ENCODE measurements around the gene G6PC1. TPM values are rescaled to one million over a fixed set of nuclear protein-coding genes. Genes with fewer than 3 reads are reported as not detected.
"Not testable (repeated sequence)": the region's sequence is repeated elsewhere in the genome, so short reads cannot be mapped to it uniquely, and the experiment has no call there.

The G6PC1 gene
- total and polyA plus RNA-seq, 2 of the 13 experiments (the other 11 are each of a cell fraction or from before 2014, with no cell fraction given) = 1.7 to 37.9 TPM

DNA sequence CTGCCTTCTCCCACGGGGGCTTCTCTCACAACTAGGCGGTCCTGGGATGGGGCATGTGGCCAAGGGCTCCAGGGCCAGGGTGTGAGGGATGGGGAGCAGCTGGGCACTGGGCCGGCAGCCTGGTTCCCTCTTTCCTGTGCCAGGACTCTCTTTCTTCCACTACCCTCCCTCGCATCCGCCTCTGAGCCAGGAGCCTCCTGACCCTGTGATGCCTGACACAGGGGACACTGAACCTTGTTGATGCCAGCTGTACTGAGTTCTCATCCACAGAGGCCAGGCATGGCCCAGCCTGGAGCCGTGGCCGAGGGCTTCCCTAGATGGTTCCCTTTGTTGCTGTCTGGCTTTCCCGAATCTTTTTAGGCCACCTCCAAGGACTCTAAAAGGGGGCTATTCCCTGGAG is 44.1 kb upstream of the G6PC1 start:
- DNase-seq (ENCODE audit: low spot score); H3K36me3 ChIP-seq (replicated peaks in 1 of 2; ENCODE audit: control insufficient read depth in 1 of 2, insufficient read depth in 2 of 2, low read length in 2 of 2); H4K20me1 ChIP-seq (ENCODE audit: insufficient read depth, low read length); CTCF ChIA-PET (ENCODE audit: low intra/inter-chr PET ratio, low total read pairs); H3K79me2 ChIP-seq (ENCODE audit: insufficient read depth, low read length); H3K27me3 ChIP-seq (ENCODE audit: control insufficient read depth in 1 of 2, insufficient read depth in 2 of 2, low read length in 2 of 2); H3K4me2 ChIP-seq (ENCODE audit: low read depth, low read length); BruUV-seq (replicated peaks); in situ Hi-C loops (cut with HindIII; ENCODE audit: extremely low pct_ligation_motif_present, low pct_unique_long_range_greater_than_20kb); H3K4me3 ChIP-seq (replicated peaks in 1 of 3; ENCODE audit: insufficient read depth in 1 of 3, low read depth in 2 of 3, low read length in 3 of 3); intact Hi-C loops (cut with micrococcal nuclease; ENCODE audit: unreplicated experiment); H2AFZ ChIP-seq (ENCODE audit: low read length); ATAC-seq; FAIRE-seq; H3K9ac ChIP-seq (ENCODE audit: insufficient read depth, low read depth, low read length); H3K9me3 ChIP-seq (ENCODE audit: low read length); H3K27ac ChIP-seq (ENCODE audit: extremely low read length, insufficient read depth, low read length): not testable (repeated sequence)
- WGBS (ENCODE audit: low lambda C conversion rate) = 85% methylated on average over 7 of the region's 8 CpGs
- POLR2A ChIA-PET = interaction anchor here (0.8 kb wide), 1 partner anchor 38 kb away, joined by 4 read pairs; no protein-coding TSS in a partner anchor
- H3K4me1 ChIP-seq (ENCODE audit: insufficient read depth, low read length) = peaks cover 57% of the 10 kb centered on the region
- TF ChIP-seq, protein P1, sequence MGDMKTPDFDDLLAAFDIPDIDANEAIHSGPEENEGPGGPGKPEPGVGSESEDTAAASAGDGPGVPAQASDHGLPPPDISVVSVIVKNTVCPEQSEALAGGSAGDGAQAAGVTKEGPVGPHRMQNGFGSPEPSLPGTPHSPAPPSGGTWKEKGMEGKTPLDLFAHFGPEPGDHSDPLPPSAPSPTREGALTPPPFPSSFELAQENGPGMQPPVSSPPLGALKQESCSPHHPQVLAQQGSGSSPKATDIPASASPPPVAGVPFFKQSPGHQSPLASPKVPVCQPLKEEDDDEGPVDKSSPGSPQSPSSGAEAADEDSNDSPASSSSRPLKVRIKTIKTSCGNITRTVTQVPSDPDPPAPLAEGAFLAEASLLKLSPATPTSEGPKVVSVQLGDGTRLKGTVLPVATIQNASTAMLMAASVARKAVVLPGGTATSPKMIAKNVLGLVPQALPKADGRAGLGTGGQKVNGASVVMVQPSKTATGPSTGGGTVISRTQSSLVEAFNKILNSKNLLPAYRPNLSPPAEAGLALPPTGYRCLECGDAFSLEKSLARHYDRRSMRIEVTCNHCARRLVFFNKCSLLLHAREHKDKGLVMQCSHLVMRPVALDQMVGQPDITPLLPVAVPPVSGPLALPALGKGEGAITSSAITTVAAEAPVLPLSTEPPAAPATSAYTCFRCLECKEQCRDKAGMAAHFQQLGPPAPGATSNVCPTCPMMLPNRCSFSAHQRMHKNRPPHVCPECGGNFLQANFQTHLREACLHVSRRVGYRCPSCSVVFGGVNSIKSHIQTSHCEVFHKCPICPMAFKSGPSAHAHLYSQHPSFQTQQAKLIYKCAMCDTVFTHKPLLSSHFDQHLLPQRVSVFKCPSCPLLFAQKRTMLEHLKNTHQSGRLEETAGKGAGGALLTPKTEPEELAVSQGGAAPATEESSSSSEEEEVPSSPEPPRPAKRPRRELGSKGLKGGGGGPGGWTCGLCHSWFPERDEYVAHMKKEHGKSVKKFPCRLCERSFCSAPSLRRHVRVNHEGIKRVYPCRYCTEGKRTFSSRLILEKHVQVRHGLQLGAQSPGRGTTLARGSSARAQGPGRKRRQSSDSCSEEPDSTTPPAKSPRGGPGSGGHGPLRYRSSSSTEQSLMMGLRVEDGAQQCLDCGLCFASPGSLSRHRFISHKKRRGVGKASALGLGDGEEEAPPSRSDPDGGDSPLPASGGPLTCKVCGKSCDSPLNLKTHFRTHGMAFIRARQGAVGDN (CRISPR knock-in tag; IDR thresholded peaks at IDR 0.05) = 0 out of 2 replicates have a peak, but pooled peaks have one; percentile 17

DNA sequence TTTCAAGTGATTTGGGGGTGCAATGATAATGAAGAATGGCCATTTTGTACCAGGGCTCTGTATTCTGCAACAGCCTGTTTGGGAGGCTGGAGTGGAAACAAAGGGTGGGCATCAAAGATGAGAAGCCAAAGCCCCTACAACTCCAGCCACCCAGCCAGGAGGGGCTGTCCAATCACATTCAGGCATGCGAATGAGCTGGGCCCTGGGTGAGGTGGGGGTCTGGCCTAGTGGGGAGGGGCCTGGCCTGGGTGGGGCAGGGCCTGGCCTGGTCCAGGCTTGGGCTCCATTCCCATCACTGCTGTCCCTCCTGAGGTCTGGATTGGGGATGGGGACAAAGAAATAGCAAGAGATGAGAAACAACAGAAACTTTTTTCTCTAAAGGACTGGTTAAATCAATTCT is 43.2 kb upstream of the G6PC1 start:
- Histone ChIP-seq H4K20me1 (ENCODE audit: insufficient read depth, low read length) (no peaks in the 10 kb centered on the region), H3K27ac (ENCODE audit: extremely low read length, insufficient read depth, low read length) (no peak overlapping the region), H3K4me2 (ENCODE audit: low read depth, low read length) (no peak overlapping the region), H3K27me3 (ENCODE audit: control insufficient read depth in 1 of 2, insufficient read depth in 2 of 2, low read length in 2 of 2) (no peaks in the 10 kb centered on the region), H3K4me1 (ENCODE audit: insufficient read depth, low read length) (peaks cover 48% of the 10 kb centered on the region), H3K36me3 (replicated peaks in 1 of 2; ENCODE audit: control insufficient read depth in 1 of 2, insufficient read depth in 2 of 2, low read length in 2 of 2) (no peaks in the 10 kb centered on the region; a peak in 1 of 5 replicates), H3K9me3 (ENCODE audit: low read length) (no peaks in the 10 kb centered on the region), H3K9ac (ENCODE audit: insufficient read depth, low read depth, low read length) (no peak overlapping the region), H2AFZ (ENCODE audit: low read length) (no peak overlapping the region), H3K4me3 (replicated peaks in 1 of 3; ENCODE audit: insufficient read depth in 1 of 3, low read depth in 2 of 3, low read length in 3 of 3) (no peak overlapping the region), H3K79me2 (ENCODE audit: insufficient read depth, low read length) (peaks cover 10% of the 10 kb centered on the region)
- in situ Hi-C loops (cut with HindIII; ENCODE audit: extremely low pct_ligation_motif_present, low pct_unique_long_range_greater_than_20kb) = no loop called here
- intact Hi-C loops (cut with micrococcal nuclease; ENCODE audit: unreplicated experiment) = no loop called here
- FAIRE-seq = no peak
- BruUV-seq (replicated peaks) = no TSS peak
- CTCF ChIA-PET (ENCODE audit: low intra/inter-chr PET ratio, low total read pairs) = no interaction called here
- no peak for DNase-seq (ENCODE audit: low spot score)
- 80% methylated on average over 1 of the region's 1 CpG for WGBS (ENCODE audit: low lambda C conversion rate)
- no peak for ATAC-seq
- POLR2A ChIA-PET = interaction anchor here (0.8 kb wide), 1 partner anchor 37 kb away, joined by 4 read pairs; no protein-coding TSS in a partner anchor
- TF ChIP-seq, protein P2, sequence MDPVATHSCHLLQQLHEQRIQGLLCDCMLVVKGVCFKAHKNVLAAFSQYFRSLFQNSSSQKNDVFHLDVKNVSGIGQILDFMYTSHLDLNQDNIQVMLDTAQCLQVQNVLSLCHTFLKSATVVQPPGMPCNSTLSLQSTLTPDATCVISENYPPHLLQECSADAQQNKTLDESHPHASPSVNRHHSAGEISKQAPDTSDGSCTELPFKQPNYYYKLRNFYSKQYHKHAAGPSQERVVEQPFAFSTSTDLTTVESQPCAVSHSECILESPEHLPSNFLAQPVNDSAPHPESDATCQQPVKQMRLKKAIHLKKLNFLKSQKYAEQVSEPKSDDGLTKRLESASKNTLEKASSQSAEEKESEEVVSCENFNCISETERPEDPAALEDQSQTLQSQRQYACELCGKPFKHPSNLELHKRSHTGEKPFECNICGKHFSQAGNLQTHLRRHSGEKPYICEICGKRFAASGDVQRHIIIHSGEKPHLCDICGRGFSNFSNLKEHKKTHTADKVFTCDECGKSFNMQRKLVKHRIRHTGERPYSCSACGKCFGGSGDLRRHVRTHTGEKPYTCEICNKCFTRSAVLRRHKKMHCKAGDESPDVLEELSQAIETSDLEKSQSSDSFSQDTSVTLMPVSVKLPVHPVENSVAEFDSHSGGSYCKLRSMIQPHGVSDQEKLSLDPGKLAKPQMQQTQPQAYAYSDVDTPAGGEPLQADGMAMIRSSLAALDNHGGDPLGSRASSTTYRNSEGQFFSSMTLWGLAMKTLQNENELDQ (CRISPR knock-in tag; IDR thresholded peaks at IDR 0.05; ENCODE audit: borderline replicate concordance) = no peak
- TF ChIP-seq NFATC3 (CRISPR knock-in tag; IDR thresholded peaks at IDR 0.05) = no peak
- TF ChIP-seq ZSCAN12 (CRISPR knock-in tag; IDR thresholded peaks at IDR 0.05) = no peak
- TF ChIP-seq, protein P3, sequence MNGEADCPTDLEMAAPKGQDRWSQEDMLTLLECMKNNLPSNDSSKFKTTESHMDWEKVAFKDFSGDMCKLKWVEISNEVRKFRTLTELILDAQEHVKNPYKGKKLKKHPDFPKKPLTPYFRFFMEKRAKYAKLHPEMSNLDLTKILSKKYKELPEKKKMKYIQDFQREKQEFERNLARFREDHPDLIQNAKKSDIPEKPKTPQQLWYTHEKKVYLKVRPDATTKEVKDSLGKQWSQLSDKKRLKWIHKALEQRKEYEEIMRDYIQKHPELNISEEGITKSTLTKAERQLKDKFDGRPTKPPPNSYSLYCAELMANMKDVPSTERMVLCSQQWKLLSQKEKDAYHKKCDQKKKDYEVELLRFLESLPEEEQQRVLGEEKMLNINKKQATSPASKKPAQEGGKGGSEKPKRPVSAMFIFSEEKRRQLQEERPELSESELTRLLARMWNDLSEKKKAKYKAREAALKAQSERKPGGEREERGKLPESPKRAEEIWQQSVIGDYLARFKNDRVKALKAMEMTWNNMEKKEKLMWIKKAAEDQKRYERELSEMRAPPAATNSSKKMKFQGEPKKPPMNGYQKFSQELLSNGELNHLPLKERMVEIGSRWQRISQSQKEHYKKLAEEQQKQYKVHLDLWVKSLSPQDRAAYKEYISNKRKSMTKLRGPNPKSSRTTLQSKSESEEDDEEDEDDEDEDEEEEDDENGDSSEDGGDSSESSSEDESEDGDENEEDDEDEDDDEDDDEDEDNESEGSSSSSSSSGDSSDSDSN (CRISPR knock-in tag; IDR thresholded peaks at IDR 0.05) = no peak
- TF ChIP-seq, protein P4, sequence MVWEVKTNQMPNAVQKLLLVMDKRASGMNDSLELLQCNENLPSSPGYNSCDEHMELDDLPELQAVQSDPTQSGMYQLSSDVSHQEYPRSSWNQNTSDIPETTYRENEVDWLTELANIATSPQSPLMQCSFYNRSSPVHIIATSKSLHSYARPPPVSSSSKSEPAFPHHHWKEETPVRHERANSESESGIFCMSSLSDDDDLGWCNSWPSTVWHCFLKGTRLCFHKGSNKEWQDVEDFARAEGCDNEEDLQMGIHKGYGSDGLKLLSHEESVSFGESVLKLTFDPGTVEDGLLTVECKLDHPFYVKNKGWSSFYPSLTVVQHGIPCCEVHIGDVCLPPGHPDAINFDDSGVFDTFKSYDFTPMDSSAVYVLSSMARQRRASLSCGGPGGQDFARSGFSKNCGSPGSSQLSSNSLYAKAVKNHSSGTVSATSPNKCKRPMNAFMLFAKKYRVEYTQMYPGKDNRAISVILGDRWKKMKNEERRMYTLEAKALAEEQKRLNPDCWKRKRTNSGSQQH (CRISPR knock-in tag; IDR thresholded peaks at IDR 0.05; ENCODE audit: low read depth) = no peak

Data from HepG2 (cell line).